ENCODE measurements around the gene TRIM25.
"Not testable (repeated sequence)": the region's sequence is repeated elsewhere in the genome, so short reads cannot be mapped to it uniquely, and the experiment has no call there.

The TRIM25 gene

GRCh38 chr17:56945938-56946505 lies 32.2 kb upstream of the TRIM25 start:
- no peak for TF ChIP-seq CTCF (IDR thresholded peaks at IDR 0.05; ENCODE audit: insufficient read depth, low read depth, low read length, missing control alignments)
- no peak overlapping the region for H3K4me3 ChIP-seq (ENCODE audit: low read length)
- DNase-seq (ENCODE audit: low read depth): no peak

DNA sequence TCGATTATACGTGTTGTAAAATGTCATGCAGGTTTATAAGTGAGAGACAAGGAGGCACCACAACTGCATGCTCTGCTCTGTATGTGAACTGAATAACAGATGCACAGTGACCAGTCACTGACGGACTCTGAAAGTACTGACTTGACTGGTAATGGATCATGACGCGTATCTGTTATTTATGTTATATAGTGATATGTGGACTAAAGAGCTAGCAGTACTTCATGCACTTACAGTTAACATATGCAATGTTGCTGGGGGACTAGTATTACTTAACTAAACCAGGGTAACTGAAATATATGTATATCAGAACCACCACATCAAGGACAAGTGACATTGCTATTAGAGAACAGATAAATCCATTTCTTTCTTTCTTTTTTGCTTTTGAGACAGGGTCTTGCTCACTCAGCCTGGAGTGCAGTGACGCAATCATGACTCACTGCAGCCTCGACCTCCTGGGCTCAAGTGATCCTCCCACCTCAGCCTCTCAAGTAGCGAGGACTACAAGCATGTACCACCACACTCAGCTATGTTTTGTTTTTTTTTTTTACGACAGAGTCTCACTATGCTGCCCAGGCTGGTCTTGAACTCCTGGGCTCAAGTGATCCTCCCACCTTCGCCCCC lies 29.8 kb upstream of the TRIM25 start:
- DNase-seq (ENCODE audit: low read depth): no peak
- no peak overlapping the region for H3K4me3 ChIP-seq (ENCODE audit: low read length)
- TF ChIP-seq CTCF (IDR thresholded peaks at IDR 0.05; ENCODE audit: insufficient read depth, low read depth, low read length, missing control alignments): no peak

DNA sequence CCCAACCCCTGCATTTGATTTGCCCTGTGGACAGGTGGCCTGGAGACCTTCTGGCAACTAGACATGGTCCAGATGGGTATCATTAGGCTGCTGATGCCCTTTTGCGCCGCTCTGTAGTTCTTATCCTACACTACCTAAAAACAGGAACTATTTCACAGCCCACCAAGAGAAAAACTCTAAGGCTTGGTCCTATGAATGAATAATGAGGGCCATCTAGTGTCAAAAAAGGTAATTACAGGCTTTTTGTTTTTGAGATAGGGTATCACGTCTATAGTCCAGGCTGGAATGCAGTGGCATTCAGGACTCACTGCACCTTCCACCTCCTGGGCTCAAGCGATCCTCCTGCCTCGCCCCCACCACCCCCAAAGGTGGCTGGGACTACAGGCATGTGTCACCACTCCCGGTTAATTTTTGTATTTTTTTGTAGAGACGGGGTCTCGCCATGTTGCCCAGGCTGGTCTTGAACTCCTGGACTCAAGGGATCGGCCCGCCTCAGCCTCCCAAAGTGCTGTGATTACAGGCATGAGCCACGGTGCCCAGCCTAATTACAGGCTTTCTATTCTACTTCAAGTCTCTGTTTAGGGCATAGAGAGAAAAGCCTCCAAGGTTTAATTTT lies 26.1 kb upstream of the TRIM25 start:
- no peak overlapping the region for H3K4me3 ChIP-seq (ENCODE audit: low read length)
- DNase-seq (ENCODE audit: low read depth): peak; percentile 64
- peak; percentile 60 for TF ChIP-seq CTCF (IDR thresholded peaks at IDR 0.05; ENCODE audit: insufficient read depth, low read depth, low read length, missing control alignments)

DNA sequence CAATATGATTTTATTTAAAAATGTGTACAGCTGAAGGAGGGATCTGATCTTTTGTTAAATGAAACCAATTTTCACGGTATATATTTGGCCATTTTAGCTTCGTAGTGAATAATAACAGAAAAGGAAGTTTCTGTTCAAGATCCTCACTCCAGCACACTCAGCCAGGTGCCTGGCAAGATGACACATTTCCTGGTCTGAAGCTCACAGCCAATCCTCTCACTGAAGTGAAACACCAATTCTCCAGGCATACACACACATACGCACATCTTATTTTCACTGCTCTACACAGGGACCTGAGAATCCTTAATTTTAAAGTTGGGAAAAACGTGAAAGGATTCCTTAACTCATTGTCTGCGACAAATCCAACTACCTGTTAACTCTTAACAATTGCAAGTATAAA lies 24.4 kb upstream of the TRIM25 start:
- not testable (repeated sequence) for H3K4me3 ChIP-seq (ENCODE audit: low read length)
- DNase-seq (ENCODE audit: low read depth): peak; percentile 55

GRCh38 chr17:56937687-56938086 lies 23.8 kb upstream of the TRIM25 start:
- no peak overlapping the region for H3K4me3 ChIP-seq (ENCODE audit: low read length)
- no peak for TF ChIP-seq CTCF (IDR thresholded peaks at IDR 0.05; ENCODE audit: insufficient read depth, low read depth, low read length, missing control alignments)
- DNase-seq (ENCODE audit: low read depth): no peak

GRCh38 chr17:56936697-56937322 lies 23.0 kb upstream of the TRIM25 start:
- H3K4me3 ChIP-seq (ENCODE audit: low read length): no peak overlapping the region
- TF ChIP-seq CTCF (IDR thresholded peaks at IDR 0.05; ENCODE audit: insufficient read depth, low read depth, low read length, missing control alignments): no peak
- DNase-seq (ENCODE audit: low read depth): peak; percentile 90

GRCh38 chr17:56935461-56935860 lies 21.6 kb upstream of the TRIM25 start:
- no peak for TF ChIP-seq CTCF (IDR thresholded peaks at IDR 0.05; ENCODE audit: insufficient read depth, low read depth, low read length, missing control alignments)
- DNase-seq (ENCODE audit: low read depth): no peak
- H3K4me3 ChIP-seq (ENCODE audit: low read length): no peak overlapping the region
